ENCODE measurements around the gene SPINK8. TPM values are rescaled to one million over a fixed set of nuclear protein-coding genes. Genes with fewer than 3 reads are reported as not detected.

SPINK8 gene
- total RNA-seq, 1 donor from 2014 or later, result not detected

DNA sequence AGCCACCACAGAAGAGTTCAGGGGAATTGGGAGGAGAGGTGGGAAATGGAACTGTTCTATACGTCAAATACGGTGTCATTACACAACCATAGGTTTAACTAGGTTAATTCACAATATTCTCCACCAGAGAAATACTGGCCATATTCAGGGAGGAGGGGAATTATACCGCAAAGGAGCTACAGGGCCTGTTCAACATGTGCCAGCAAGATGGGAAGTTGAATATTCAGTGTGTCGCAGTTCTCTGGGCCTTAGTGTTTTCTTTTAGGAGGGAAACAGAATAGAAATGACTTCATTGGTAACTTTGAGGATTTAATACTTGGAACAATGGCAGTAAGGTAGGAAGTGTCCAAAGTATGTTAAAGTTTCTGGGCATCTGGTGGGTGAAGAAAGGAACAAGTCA, 20.5 kb upstream of the SPINK8 start:
- ChIA-PET CTCF (no interaction called here), POLR2A (no interaction called here)
- Mint-ChIP-seq H3K27ac (no peak overlapping the region), H3K36me3 (ENCODE audit: low read depth) (no peaks in the 10 kb centered on the region), H3K4me3 (no peak overlapping the region), H3K27me3 (peaks cover 29% of the 10 kb centered on the region), H3K9me3 (no peaks in the 10 kb centered on the region), H3K4me1 (no peaks in the 10 kb centered on the region)
- DNase-seq (no peak), ATAC-seq (ENCODE audit: low read depth) (no peak)
- no peak for TF ChIP-seq CTCF (IDR thresholded peaks at IDR 0.05)
- intact Hi-C loops (cut with micrococcal nuclease), result no loop called here

DNA sequence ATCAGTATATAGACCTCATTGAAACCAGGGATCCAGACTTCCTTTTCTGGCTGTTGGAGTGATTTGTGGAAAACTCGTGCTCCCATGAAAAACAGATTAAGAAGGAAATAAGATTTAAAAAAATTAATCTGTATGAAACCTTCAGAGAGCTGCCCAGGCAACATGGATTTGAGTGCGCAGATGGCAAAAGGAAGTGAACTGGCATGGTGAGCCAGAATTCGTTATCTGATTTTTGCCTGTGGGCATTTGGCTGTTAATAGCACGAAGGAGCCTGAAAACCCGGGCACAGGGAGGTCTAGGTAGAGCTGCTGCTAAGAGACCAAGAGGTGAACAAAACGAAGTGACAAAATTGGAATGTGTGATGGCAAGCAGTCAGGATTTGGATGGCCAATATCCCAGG, 19.1 kb upstream of the SPINK8 start:
- POLR2A ChIA-PET, result no interaction called here
- Mint-ChIP-seq H3K4me1 (no peaks in the 10 kb centered on the region), H3K4me3 (no peak overlapping the region), H3K36me3 (ENCODE audit: low read depth) (no peaks in the 10 kb centered on the region), H3K27ac (no peak overlapping the region), H3K27me3 (peaks cover 22% of the 10 kb centered on the region), H3K9me3 (no peaks in the 10 kb centered on the region)
- ATAC-seq (ENCODE audit: low read depth) (no peak), DNase-seq (no peak)
- intact Hi-C loops (cut with micrococcal nuclease), result no loop called here
- CTCF ChIA-PET, result no interaction called here
- TF ChIP-seq CTCF (IDR thresholded peaks at IDR 0.05), result no peak

- peaks cover 2% of the 10 kb centered on the region for H3K27me3 Mint-ChIP-seq
- H3K4me1 Mint-ChIP-seq, result no peaks in the 10 kb centered on the region
- no peak for DNase-seq
- CTCF ChIA-PET, result no interaction called here
- no peak for TF ChIP-seq CTCF (IDR thresholded peaks at IDR 0.05)
- intact Hi-C loops (cut with micrococcal nuclease), result no loop called here
- no peak for ATAC-seq (ENCODE audit: low read depth)
- POLR2A ChIA-PET, result no interaction called here
- H3K4me3 Mint-ChIP-seq, result no peak overlapping the region
- H3K36me3 Mint-ChIP-seq (ENCODE audit: low read depth), result no peaks in the 10 kb centered on the region
- H3K9me3 Mint-ChIP-seq, result no peaks in the 10 kb centered on the region
- no peak overlapping the region for H3K27ac Mint-ChIP-seq
These were observed 14.0 kb upstream of the SPINK8 start for GRCh38 chr3:48347500-48347899.

DNA sequence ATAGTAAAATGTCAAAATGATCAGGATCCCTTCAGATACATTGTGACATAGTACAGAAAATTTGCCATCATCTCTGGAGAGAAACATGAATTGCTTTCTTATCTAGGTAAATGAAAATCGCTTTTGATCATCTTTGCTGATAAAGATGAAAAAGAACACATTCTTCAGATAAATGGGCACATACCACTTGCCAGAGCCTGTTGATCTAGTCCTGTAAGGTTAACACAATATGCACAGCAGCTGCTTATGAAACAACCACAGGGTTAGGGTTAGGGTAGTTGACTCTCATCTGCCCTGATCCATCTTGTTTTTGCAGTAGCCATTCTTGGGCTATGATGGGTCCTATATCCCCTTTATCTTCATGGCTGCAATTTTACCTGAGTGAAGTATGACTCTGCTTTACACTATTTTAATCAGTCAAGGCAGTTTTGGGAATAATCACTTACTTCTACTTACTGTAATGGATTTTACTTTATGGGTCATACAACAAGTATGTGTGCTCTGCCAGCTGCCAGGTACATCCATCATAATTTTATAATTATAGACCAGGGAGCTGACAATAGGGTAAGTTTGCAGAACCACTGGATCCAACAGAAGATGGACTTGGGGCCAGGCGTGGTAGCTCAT, 12.6 kb upstream of the SPINK8 start:
- CTCF ChIA-PET, result no interaction called here
- H3K4me3 Mint-ChIP-seq, result no peak overlapping the region
- intact Hi-C loops (cut with micrococcal nuclease), result no loop called here
- POLR2A ChIA-PET, result no interaction called here
- ATAC-seq (ENCODE audit: low read depth) (no peak), DNase-seq (no peak)
- peaks cover 2% of the 10 kb centered on the region for H3K27me3 Mint-ChIP-seq
- H3K9me3 Mint-ChIP-seq, result no peaks in the 10 kb centered on the region
- no peaks in the 10 kb centered on the region for H3K36me3 Mint-ChIP-seq (ENCODE audit: low read depth)
- TF ChIP-seq CTCF (IDR thresholded peaks at IDR 0.05), result no peak
- H3K27ac Mint-ChIP-seq, result no peak overlapping the region
- no peaks in the 10 kb centered on the region for H3K4me1 Mint-ChIP-seq

GRCh38 chr3:48344867-48345507, 11.5 kb upstream of the SPINK8 start:
- no peak for TF ChIP-seq CTCF (IDR thresholded peaks at IDR 0.05)
- ATAC-seq (ENCODE audit: low read depth), result no peak
- no peak overlapping the region for H3K4me3 Mint-ChIP-seq
- no peak overlapping the region for H3K27ac Mint-ChIP-seq
- no peaks in the 10 kb centered on the region for H3K36me3 Mint-ChIP-seq (ENCODE audit: low read depth)
- ChIA-PET CTCF (no interaction called here), POLR2A (no interaction called here)
- no peaks in the 10 kb centered on the region for H3K9me3 Mint-ChIP-seq
- intact Hi-C loops (cut with micrococcal nuclease), result no loop called here
- peaks cover 2% of the 10 kb centered on the region for H3K27me3 Mint-ChIP-seq
- DNase-seq, result no peak
- no peaks in the 10 kb centered on the region for H3K4me1 Mint-ChIP-seq
